ENCODE results near the gene TULP4. TPM values are rescaled to one million over a fixed set of nuclear protein-coding genes. Genes with fewer than 3 reads are reported as not detected.

TULP4 gene
- total RNA-seq, 1 experiment from 2014 or later: 105 TPM

- H3K4me1 Mint-ChIP-seq (ENCODE audit: low read depth, unreplicated experiment): peaks cover 53% of the 10 kb centered on the region
- BruUV-seq (replicated peaks): no TSS peak
- peak overlapping the region; percentile 19 for H3K27ac Mint-ChIP-seq (ENCODE audit: unreplicated experiment)
- no peak overlapping the region for H3K4me3 Mint-ChIP-seq (ENCODE audit: low read depth, unreplicated experiment)
- H3K27me3 Mint-ChIP-seq (ENCODE audit: unreplicated experiment): no peaks in the 10 kb centered on the region
- DNase-seq: no peak
- H3K9me3 Mint-ChIP-seq (ENCODE audit: low read depth, unreplicated experiment): peaks cover 4% of the 10 kb centered on the region
- intact Hi-C loops (cut with micrococcal nuclease; ENCODE audit: unreplicated experiment): no loop called here
- TF ChIP-seq, protein P1, sequence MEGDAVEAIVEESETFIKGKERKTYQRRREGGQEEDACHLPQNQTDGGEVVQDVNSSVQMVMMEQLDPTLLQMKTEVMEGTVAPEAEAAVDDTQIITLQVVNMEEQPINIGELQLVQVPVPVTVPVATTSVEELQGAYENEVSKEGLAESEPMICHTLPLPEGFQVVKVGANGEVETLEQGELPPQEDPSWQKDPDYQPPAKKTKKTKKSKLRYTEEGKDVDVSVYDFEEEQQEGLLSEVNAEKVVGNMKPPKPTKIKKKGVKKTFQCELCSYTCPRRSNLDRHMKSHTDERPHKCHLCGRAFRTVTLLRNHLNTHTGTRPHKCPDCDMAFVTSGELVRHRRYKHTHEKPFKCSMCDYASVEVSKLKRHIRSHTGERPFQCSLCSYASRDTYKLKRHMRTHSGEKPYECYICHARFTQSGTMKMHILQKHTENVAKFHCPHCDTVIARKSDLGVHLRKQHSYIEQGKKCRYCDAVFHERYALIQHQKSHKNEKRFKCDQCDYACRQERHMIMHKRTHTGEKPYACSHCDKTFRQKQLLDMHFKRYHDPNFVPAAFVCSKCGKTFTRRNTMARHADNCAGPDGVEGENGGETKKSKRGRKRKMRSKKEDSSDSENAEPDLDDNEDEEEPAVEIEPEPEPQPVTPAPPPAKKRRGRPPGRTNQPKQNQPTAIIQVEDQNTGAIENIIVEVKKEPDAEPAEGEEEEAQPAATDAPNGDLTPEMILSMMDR (IDR thresholded peaks at IDR 0.05; ENCODE audit: unreplicated experiment): no peak
- H3K36me3 Mint-ChIP-seq (ENCODE audit: insufficient read depth, unreplicated experiment): no peaks in the 10 kb centered on the region
- CTCF ChIA-PET: interaction anchor here (1.4 kb wide), 1 partner anchor 9 kb away, joined by 3 read pairs; no protein-coding TSS in a partner anchor
These were observed 10.1 kb downstream of the TULP4 start for GRCh38 chr6:158322400-158322723.

- DNase-seq: no peak
- peaks cover 59% of the 10 kb centered on the region for H3K4me1 Mint-ChIP-seq (ENCODE audit: low read depth, unreplicated experiment)
- no peaks in the 10 kb centered on the region for H3K27me3 Mint-ChIP-seq (ENCODE audit: unreplicated experiment)
- no peaks in the 10 kb centered on the region for H3K36me3 Mint-ChIP-seq (ENCODE audit: insufficient read depth, unreplicated experiment)
- CTCF ChIA-PET: no interaction called here
- H3K9me3 Mint-ChIP-seq (ENCODE audit: low read depth, unreplicated experiment): peaks cover 4% of the 10 kb centered on the region
- H3K4me3 Mint-ChIP-seq (ENCODE audit: low read depth, unreplicated experiment): peak overlapping the region; percentile 30
- peak overlapping the region; percentile 19 for H3K27ac Mint-ChIP-seq (ENCODE audit: unreplicated experiment)
- no TSS peak for BruUV-seq (replicated peaks)
- TF ChIP-seq, protein P1 (IDR thresholded peaks at IDR 0.05; ENCODE audit: unreplicated experiment): no peak
- intact Hi-C loops (cut with micrococcal nuclease; ENCODE audit: unreplicated experiment): no loop called here
These were observed 10.7 kb downstream of the TULP4 start for GRCh38 chr6:158322724-158323560.

DNA sequence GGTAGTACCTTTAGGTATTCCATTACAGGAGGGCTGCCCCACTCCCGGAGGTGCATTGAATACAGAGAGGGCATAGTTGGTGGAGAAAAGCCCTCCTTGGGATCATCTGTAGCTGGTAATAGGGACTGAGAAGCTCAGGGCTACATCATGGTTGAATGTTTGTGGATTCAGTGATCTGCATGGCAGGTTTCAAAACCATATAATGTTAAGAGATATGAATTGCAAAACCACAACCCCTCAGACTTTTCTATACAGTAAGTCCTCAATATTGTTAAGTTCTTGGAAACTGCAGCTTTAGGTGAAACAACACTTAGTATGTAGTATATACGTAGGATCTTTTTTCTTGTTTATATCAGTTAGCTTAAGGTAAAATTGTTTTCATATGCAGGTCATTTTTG lies 11.3 kb downstream of the TULP4 start:
- DNase-seq: no peak
- H3K9me3 Mint-ChIP-seq (ENCODE audit: low read depth, unreplicated experiment): peaks cover 4% of the 10 kb centered on the region
- TF ChIP-seq, protein P1 (IDR thresholded peaks at IDR 0.05; ENCODE audit: unreplicated experiment): no peak
- no TSS peak for BruUV-seq (replicated peaks)
- intact Hi-C loops (cut with micrococcal nuclease; ENCODE audit: unreplicated experiment): no loop called here
- H3K36me3 Mint-ChIP-seq (ENCODE audit: insufficient read depth, unreplicated experiment): no peaks in the 10 kb centered on the region
- peaks cover 65% of the 10 kb centered on the region for H3K4me1 Mint-ChIP-seq (ENCODE audit: low read depth, unreplicated experiment)
- peak overlapping the region; percentile 19 for H3K27ac Mint-ChIP-seq (ENCODE audit: unreplicated experiment)
- H3K27me3 Mint-ChIP-seq (ENCODE audit: unreplicated experiment): no peaks in the 10 kb centered on the region
- CTCF ChIA-PET: no interaction called here
- peak overlapping the region; percentile 30 for H3K4me3 Mint-ChIP-seq (ENCODE audit: low read depth, unreplicated experiment)

- TF ChIP-seq, protein P1 (IDR thresholded peaks at IDR 0.05; ENCODE audit: unreplicated experiment): no peak
- H3K36me3 Mint-ChIP-seq (ENCODE audit: insufficient read depth, unreplicated experiment): no peaks in the 10 kb centered on the region
- intact Hi-C loops (cut with micrococcal nuclease; ENCODE audit: unreplicated experiment): no loop called here
- no TSS peak for BruUV-seq (replicated peaks)
- CTCF ChIA-PET: no interaction called here
- H3K27me3 Mint-ChIP-seq (ENCODE audit: unreplicated experiment): no peaks in the 10 kb centered on the region
- H3K4me3 Mint-ChIP-seq (ENCODE audit: low read depth, unreplicated experiment): no peak overlapping the region
- peaks cover 71% of the 10 kb centered on the region for H3K4me1 Mint-ChIP-seq (ENCODE audit: low read depth, unreplicated experiment)
- peaks cover 4% of the 10 kb centered on the region for H3K9me3 Mint-ChIP-seq (ENCODE audit: low read depth, unreplicated experiment)
- no peak for DNase-seq
- H3K27ac Mint-ChIP-seq (ENCODE audit: unreplicated experiment): no peak overlapping the region
These were observed 11.9 kb downstream of the TULP4 start for GRCh38 chr6:158324136-158324535.
